CD4-positive, alpha-beta T cell (primary cell): ENCODE measurements around the gene MFSD12. TPM values are rescaled to one million over a fixed set of nuclear protein-coding genes. Genes with fewer than 3 reads are reported as not detected.

Source experiments
- ATAC-seq: fragments of 200-7000 bp; cut with Tn5 transposase; one replicate; pipeline ENCODE4 v1.10.0; 2022; ENCODE audit warnings: mild to moderate bottlenecking; ENCODE audit not compliant: poor library complexity
- CTCF ChIA-PET: fragments of 350-600 bp; sonication (Branson Sonifier 250); formaldehyde crosslinking; loops from one replicate; lab custom pipeline; 2021; ENCODE audit warnings: antibody characterized with exemption, inconsistent platforms; lab: Charles Lee
- POLR2A ChIA-PET: fragments of 350-600 bp; sonication (Branson Sonifier 250); formaldehyde crosslinking; loops from one replicate; lab custom pipeline; 2021; ENCODE audit warnings: antibody characterized with exemption, inconsistent platforms; lab: Charles Lee
- DNase-seq, 14 experiments: peaks; one replicate each; pipeline ENCODE4 v3.0.0-alpha.2; 2013 to 2020; ENCODE audit warnings: mixed read lengths in 2 of 14
- H3K27ac ChIP-seq, 2 donors: one replicate each; pipeline versions ENCODE4 v1.5.1 to v1.7.0; 2013; ENCODE audit warnings: low read length in 2 of 2, low read depth in 1 of 2, mild to moderate bottlenecking in 1 of 2
- H3K27me3 ChIP-seq, 2 experiments: 1 replicate in 1 of 2; 2 replicates in 1 of 2; pipeline versions ENCODE4 v1.6.1 to v1.7.0; 2013; ENCODE audit warnings: low read length in 2 of 2, control low read depth in 1 of 2, mild to moderate bottlenecking in 1 of 2, moderate library complexity in 1 of 2; ENCODE audit not compliant: insufficient read depth in 2 of 2, control insufficient read depth in 1 of 2
- H3K36me3 ChIP-seq: one replicate; pipeline ENCODE4 v1.6.1; 2013; ENCODE audit warnings: low read length, control low read depth; ENCODE audit not compliant: insufficient read depth
- H3K4me1 ChIP-seq: one replicate; pipeline ENCODE4 v1.6.1; 2013; ENCODE audit warnings: low read length, control low read depth; ENCODE audit not compliant: insufficient read depth
- H3K4me3 ChIP-seq: one replicate; pipeline ENCODE4 v1.5.1; 2013; ENCODE audit warnings: mild to moderate bottlenecking, low read length, moderate library complexity
- H3K9me3 ChIP-seq, 2 experiments: 1 replicate in 1 of 2; 2 replicates in 1 of 2; pipeline versions ENCODE4 v1.6.1 to v1.7.0; 2013; ENCODE audit warnings: low read length in 2 of 2, mild to moderate bottlenecking in 2 of 2, control low read depth in 1 of 2, moderate library complexity in 1 of 2; ENCODE audit not compliant: control insufficient read depth in 1 of 2, insufficient read depth in 1 of 2
- H3K27ac Mint-ChIP-seq: one replicate; pipeline ENCODE4 v1.8.0; 2020; ENCODE audit warnings: mixed read lengths
- H3K27me3 Mint-ChIP-seq: one replicate; pipeline ENCODE4 v1.8.0; 2021; ENCODE audit warnings: mixed read lengths
- H3K36me3 Mint-ChIP-seq: one replicate; pipeline ENCODE4 v1.8.0; 2021; ENCODE audit warnings: low read depth, mixed read lengths
- H3K4me1 Mint-ChIP-seq: one replicate; pipeline ENCODE4 v1.8.0; 2021; ENCODE audit warnings: low read depth, mixed read lengths
- H3K4me3 Mint-ChIP-seq: one replicate; pipeline ENCODE4 v1.8.0; 2020; ENCODE audit warnings: mild to moderate bottlenecking, mixed read lengths
- H3K9me3 Mint-ChIP-seq: one replicate; pipeline ENCODE4 v1.8.0; 2020; ENCODE audit warnings: mixed read lengths
- intact Hi-C, 2 experiments: fragments of 100-400 bp; cut with DNase I in 1 of 2; cut with micrococcal nuclease in 1 of 2; formaldehyde crosslinking; loops; one replicate each; pipeline versions ENCODE4 v1.15.1 to v1.9.0; 2023 to 2025; cut with DNase I, micrococcal nuclease
- total RNA-seq, 174 experiments: library from RNA in 2 of 174; stranded (reverse) in 2 of 174; gene quantifications; one replicate each; pipeline ENCODE4 v1.2.3 and lab custom pipeline; 2021 to 2026
- TF ChIP-seq, protein P1 (sequence below): fragments of 200-600 bp; IDR thresholded peaks from one replicate; pipeline ENCODE4 v1.8.0; 2022; ENCODE audit warnings: antibody characterized with exemption, mild to moderate bottlenecking

MFSD12 gene
- total RNA-seq, 2 experiments from 2014 or later = 62.5 to 65.0 TPM

DNA sequence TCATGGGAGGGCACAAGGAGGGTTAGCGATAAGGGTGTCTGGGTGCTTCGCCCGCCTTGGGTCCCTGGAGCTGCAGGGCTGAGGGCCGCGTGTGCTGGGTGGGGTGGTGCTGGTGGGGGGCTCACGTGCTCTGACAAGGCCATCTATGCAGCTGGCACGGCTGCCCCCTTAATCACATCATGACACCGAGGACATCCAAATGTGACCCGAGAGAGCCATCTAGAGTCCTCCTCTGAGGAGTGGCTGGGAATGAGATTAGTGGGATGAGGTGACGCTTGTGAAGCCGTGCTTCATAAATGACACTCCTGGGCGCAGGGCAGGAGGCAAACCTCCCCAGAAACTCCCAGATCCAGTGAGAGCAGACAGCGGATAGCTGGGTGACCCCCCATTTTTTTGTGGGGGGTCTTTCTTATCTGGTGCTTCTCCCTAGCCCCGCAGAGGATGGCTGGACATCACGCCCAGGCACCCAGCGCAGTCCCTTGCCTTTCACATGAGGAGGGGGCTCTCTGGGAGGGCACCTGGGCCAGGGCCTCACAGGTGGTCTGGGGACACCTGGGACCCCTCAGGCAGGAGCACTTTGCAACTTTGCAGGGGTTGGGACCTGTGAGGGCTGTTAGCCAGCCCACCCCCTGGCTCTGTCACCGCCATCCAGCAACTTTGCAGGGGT, 44.7 kb downstream of the MFSD12 start:
- TF ChIP-seq, protein P1, sequence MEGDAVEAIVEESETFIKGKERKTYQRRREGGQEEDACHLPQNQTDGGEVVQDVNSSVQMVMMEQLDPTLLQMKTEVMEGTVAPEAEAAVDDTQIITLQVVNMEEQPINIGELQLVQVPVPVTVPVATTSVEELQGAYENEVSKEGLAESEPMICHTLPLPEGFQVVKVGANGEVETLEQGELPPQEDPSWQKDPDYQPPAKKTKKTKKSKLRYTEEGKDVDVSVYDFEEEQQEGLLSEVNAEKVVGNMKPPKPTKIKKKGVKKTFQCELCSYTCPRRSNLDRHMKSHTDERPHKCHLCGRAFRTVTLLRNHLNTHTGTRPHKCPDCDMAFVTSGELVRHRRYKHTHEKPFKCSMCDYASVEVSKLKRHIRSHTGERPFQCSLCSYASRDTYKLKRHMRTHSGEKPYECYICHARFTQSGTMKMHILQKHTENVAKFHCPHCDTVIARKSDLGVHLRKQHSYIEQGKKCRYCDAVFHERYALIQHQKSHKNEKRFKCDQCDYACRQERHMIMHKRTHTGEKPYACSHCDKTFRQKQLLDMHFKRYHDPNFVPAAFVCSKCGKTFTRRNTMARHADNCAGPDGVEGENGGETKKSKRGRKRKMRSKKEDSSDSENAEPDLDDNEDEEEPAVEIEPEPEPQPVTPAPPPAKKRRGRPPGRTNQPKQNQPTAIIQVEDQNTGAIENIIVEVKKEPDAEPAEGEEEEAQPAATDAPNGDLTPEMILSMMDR = no peak
- Histone ChIP-seq H3K9me3 (no peaks in the 10 kb centered on the region), H3K36me3 (peaks cover 35% of the 10 kb centered on the region), H3K4me3 (no peak overlapping the region), H3K27me3 (no peaks in the 10 kb centered on the region), H3K27ac (no peak overlapping the region), H3K4me1 (peaks cover 76% of the 10 kb centered on the region)
- no peaks in the 10 kb centered on the region for H3K27me3 Mint-ChIP-seq
- H3K9me3 Mint-ChIP-seq = no peaks in the 10 kb centered on the region
- no peak for DNase-seq
- H3K4me1 Mint-ChIP-seq = peaks cover 59% of the 10 kb centered on the region
- intact Hi-C loops = no loop called here
- no peak overlapping the region for H3K4me3 Mint-ChIP-seq
- ChIA-PET CTCF (no interaction called here), POLR2A (no interaction called here)
- no peak overlapping the region for H3K27ac Mint-ChIP-seq
- ATAC-seq = no peak
- H3K36me3 Mint-ChIP-seq = peaks cover 31% of the 10 kb centered on the region

DNA sequence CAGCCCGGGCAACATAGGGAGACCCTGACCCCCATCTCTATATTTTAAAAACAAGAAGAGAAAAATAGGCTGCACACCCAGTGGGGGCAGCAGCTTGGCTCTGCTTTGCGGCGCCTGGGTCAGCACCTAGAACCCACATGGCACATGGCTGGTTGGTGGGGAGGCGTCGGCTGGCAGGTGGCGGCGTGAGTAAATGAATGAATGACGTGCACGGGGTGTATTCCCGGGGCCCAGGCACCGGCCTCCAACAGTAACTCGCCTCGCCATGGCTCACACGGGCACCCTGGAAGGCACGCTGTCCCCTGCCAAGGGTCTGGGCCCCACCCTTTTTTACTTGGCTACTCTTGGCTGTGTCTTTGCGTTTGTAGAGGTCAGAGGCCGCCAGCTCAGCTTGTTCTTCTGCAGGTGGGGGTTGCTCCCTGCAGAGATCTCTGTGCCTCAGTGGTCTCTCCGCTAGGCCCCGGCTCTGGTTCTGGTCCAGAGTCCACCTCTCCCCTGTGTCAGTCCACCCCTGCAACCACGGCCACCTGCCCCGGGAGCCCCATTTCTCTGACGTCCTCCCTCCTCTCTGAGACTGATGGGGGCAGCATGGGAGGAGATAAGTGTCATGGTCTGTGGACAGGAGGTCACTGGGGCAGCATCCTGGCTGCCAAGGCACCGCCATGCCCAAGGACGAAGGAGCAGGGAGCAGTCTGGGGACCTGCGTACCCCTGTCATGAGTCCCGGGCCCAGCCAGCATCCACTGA, 45.7 kb downstream of the MFSD12 start:
- Mint-ChIP-seq H3K27ac (no peak overlapping the region), H3K4me1 (peaks cover 60% of the 10 kb centered on the region), H3K9me3 (no peaks in the 10 kb centered on the region), H3K4me3 (peak overlapping the region; percentile 25), H3K36me3 (peaks cover 38% of the 10 kb centered on the region), H3K27me3 (no peaks in the 10 kb centered on the region)
- intact Hi-C loops = no loop called here
- Histone ChIP-seq H3K36me3 (peaks cover 36% of the 10 kb centered on the region), H3K4me1 (peaks cover 81% of the 10 kb centered on the region), H3K27me3 (no peaks in the 10 kb centered on the region), H3K27ac (no peak overlapping the region), H3K4me3 (no peak overlapping the region), H3K9me3 (no peaks in the 10 kb centered on the region)
- DNase-seq = no peak
- TF ChIP-seq, protein P1 = no peak
- POLR2A ChIA-PET = no interaction called here
- no peak for ATAC-seq
- CTCF ChIA-PET = no interaction called here

DNA sequence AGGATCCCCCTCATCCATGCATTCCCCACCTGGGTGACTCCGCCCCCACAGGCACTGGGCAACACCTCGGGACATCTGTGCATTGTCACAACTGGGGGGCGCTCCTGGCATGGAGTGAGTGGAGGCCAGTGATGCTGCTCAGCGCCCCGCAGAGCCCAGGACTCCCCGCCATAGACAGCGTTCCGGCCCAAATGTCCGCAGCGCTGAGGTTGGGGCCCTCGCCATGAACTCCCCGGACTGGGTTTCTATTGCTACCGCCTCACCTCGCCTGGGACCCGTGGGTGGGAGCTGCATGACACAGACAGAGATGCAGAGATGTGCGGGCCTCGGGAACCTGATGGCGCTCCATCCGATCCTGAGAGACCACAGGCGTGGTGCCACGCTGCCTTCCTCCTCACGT, 46.7 kb downstream of the MFSD12 start:
- H3K27ac Mint-ChIP-seq = no peak overlapping the region
- peak overlapping the region; percentile 11 for H3K4me3 Mint-ChIP-seq
- no peak overlapping the region for H3K27ac ChIP-seq
- peaks cover 36% of the 10 kb centered on the region for H3K36me3 ChIP-seq
- TF ChIP-seq, protein P1 = no peak
- ATAC-seq (no peak), DNase-seq (no peak)
- no peaks in the 10 kb centered on the region for H3K27me3 Mint-ChIP-seq
- intact Hi-C loops = no loop called here
- no peaks in the 10 kb centered on the region for H3K9me3 Mint-ChIP-seq
- H3K9me3 ChIP-seq = no peaks in the 10 kb centered on the region
- H3K36me3 Mint-ChIP-seq = peaks cover 42% of the 10 kb centered on the region
- no peak overlapping the region for H3K4me3 ChIP-seq
- peaks cover 72% of the 10 kb centered on the region for H3K4me1 ChIP-seq
- no peaks in the 10 kb centered on the region for H3K27me3 ChIP-seq
- H3K4me1 Mint-ChIP-seq = peaks cover 54% of the 10 kb centered on the region
- CTCF ChIA-PET = no interaction called here
- POLR2A ChIA-PET = no interaction called here
